Measurements from ENCODE around the gene SH3GL2.
A peak's percentile ranks its signal among the peaks of the same experiment; 100 is the strongest.
"Not testable (repeated sequence)": the region's sequence is repeated elsewhere in the genome, so short reads cannot be mapped to it uniquely, and the experiment has no call there.

Gene SH3GL2

GRCh38 chr9:17760250-17760649 is 181.4 kb downstream of the SH3GL2 start:
- DNase-seq: no peak

GRCh38 chr9:17761984-17762676 is 183.3 kb downstream of the SH3GL2 start:
- no peak for DNase-seq

- DNase-seq: no peak
These were observed 185.4 kb downstream of the SH3GL2 start for GRCh38 chr9:17764306-17764705.

- not testable (repeated sequence) for DNase-seq
These were observed 186.3 kb downstream of the SH3GL2 start for GRCh38 chr9:17765131-17765530.

- no peak for DNase-seq
These were observed 193.4 kb downstream of the SH3GL2 start for GRCh38 chr9:17772223-17772622.

GRCh38 chr9:17775656-17776055 is 196.8 kb downstream of the SH3GL2 start:
- no peak for DNase-seq

GRCh38 chr9:17776735-17777134 is 197.9 kb downstream of the SH3GL2 start:
- DNase-seq: no peak

- no peak for DNase-seq
These were observed 198.6 kb downstream of the SH3GL2 start for GRCh38 chr9:17777465-17777864.

- no peak for DNase-seq
These were observed 203.7 kb downstream of the SH3GL2 start for GRCh38 chr9:17782430-17783149.

- DNase-seq: no peak
These were observed 204.4 kb downstream of the SH3GL2 start for GRCh38 chr9:17783227-17783626.

- DNase-seq: no peak
These were observed 210.4 kb downstream of the SH3GL2 start for GRCh38 chr9:17789316-17789715.

GRCh38 chr9:17793713-17794622 is 215.1 kb downstream of the SH3GL2 start:
- no peak for DNase-seq

GRCh38 chr9:17795744-17796143 is 216.9 kb downstream of the SH3GL2 start:
- DNase-seq: no peak

- no peak for DNase-seq
These were observed 220.5 kb downstream of the SH3GL2 start for GRCh38 chr9:17799369-17799768.

- no peak for DNase-seq
These were observed 221.6 kb downstream of the SH3GL2 start for GRCh38 chr9:17800418-17800817.

GRCh38 chr9:17802249-17802857 is 223.5 kb downstream of the SH3GL2 start:
- DNase-seq: no peak

GRCh38 chr9:17807613-17808282 is 228.9 kb downstream of the SH3GL2 start:
- DNase-seq: no peak

GRCh38 chr9:17810317-17810716 is 231.5 kb downstream of the SH3GL2 start:
- DNase-seq: no peak

- peak; percentile 66 for DNase-seq
These were observed 232.1 kb downstream of the SH3GL2 start for GRCh38 chr9:17810728-17811571.

- DNase-seq: no peak
These were observed 234.9 kb downstream of the SH3GL2 start for GRCh38 chr9:17813798-17814197.

GRCh38 chr9:17816431-17817027 is 237.7 kb downstream of the SH3GL2 start:
- DNase-seq: no peak

Measured in NCI-H1436 (cell line).